OCI-LY7 (cell line): ENCODE measurements around the gene UBE2G2.

ENCODE experiments used
- CTCF ChIP-seq: fragments of 200-600 bp; sonication (generic); conservative IDR thresholded peaks from 2 replicates; pipeline ENCODE4 v1.5.1; 2014; ENCODE audit warnings: mild to moderate bottlenecking, antibody characterized with exemption, low read length, moderate library complexity, mixed read lengths
- EZH2phosphoT487 ChIP-seq: fragments of 200-600 bp; sonication (generic); IDR thresholded peaks from 2 replicates; pipeline ENCODE4 v1.6.1; 2018; ENCODE audit warnings: low read depth, borderline replicate concordance, mild to moderate bottlenecking, mixed run types, antibody characterized with exemption, low read length, moderate library complexity, mixed read lengths

- TF ChIP-seq CTCF (no peak), EZH2phosphoT487 (no peak)
Measured at GRCh38 chr21:44765231-44766013, 36.2 kb downstream of the UBE2G2 start.
